GM19099 (cell line): ENCODE data around the gene CD72.

Experiments used
- POLR2A ChIP-seq: IDR thresholded peaks from 3 replicates; pipeline ENCODE4 v1.6.1; 2011; ENCODE audit warnings: low read depth; ENCODE audit not compliant: insufficient read length; ENCODE audit errors: extremely low read depth

The CD72 gene

GRCh38 chr9:35619800-35620158 lies 1.6 kb upstream of the CD72 start:
- TF ChIP-seq POLR2A: no peak

GRCh38 chr9:35618854-35619799 lies 914 bp upstream of the CD72 start:
- TF ChIP-seq POLR2A: peak; percentile 59

GRCh38 chr9:35617548-35617947 lies 665 bp downstream of the CD72 start:
- no peak for TF ChIP-seq POLR2A

- peak; percentile 77 for TF ChIP-seq POLR2A
Observed at GRCh38 chr9:35616681-35617459, 1.3 kb downstream of the CD72 start.

GRCh38 chr9:35615981-35616680 lies 2.1 kb downstream of the CD72 start:
- TF ChIP-seq POLR2A: no peak

- no peak for TF ChIP-seq POLR2A
Observed at GRCh38 chr9:35612843-35613242, 5.4 kb downstream of the CD72 start.

GRCh38 chr9:35611230-35611797 lies 6.9 kb downstream of the CD72 start:
- TF ChIP-seq POLR2A: no peak

GRCh38 chr9:35609820-35610163 lies 8.4 kb downstream of the CD72 start:
- TF ChIP-seq POLR2A: no peak

GRCh38 chr9:35609001-35609819 lies 9.0 kb downstream of the CD72 start:
- no peak for TF ChIP-seq POLR2A

- no peak for TF ChIP-seq POLR2A
Observed at GRCh38 chr9:35608221-35608620, 10.0 kb downstream of the CD72 start.

GRCh38 chr9:35606726-35607125 lies 11.5 kb downstream of the CD72 start:
- no peak for TF ChIP-seq POLR2A

- TF ChIP-seq POLR2A: no peak
Observed at GRCh38 chr9:35606138-35606504, 12.1 kb downstream of the CD72 start.

GRCh38 chr9:35605351-35606137 lies 12.7 kb downstream of the CD72 start:
- TF ChIP-seq POLR2A: peak; percentile 2
